ENCODE results near the gene PMAIP1. TPM values are rescaled to one million over a fixed set of nuclear protein-coding genes. Genes with fewer than 3 reads are reported as not detected.

The PMAIP1 gene
- total and polyA plus RNA-seq, 2 of the 8 experiments (the other 6 are each of a cell fraction or from before 2014, with no cell fraction given), result 51.7 to 84.1 TPM

GRCh38 chr18:59941331-59941730 lies 41.5 kb downstream of the PMAIP1 start (continued):
- TF ChIP-seq, protein P1, sequence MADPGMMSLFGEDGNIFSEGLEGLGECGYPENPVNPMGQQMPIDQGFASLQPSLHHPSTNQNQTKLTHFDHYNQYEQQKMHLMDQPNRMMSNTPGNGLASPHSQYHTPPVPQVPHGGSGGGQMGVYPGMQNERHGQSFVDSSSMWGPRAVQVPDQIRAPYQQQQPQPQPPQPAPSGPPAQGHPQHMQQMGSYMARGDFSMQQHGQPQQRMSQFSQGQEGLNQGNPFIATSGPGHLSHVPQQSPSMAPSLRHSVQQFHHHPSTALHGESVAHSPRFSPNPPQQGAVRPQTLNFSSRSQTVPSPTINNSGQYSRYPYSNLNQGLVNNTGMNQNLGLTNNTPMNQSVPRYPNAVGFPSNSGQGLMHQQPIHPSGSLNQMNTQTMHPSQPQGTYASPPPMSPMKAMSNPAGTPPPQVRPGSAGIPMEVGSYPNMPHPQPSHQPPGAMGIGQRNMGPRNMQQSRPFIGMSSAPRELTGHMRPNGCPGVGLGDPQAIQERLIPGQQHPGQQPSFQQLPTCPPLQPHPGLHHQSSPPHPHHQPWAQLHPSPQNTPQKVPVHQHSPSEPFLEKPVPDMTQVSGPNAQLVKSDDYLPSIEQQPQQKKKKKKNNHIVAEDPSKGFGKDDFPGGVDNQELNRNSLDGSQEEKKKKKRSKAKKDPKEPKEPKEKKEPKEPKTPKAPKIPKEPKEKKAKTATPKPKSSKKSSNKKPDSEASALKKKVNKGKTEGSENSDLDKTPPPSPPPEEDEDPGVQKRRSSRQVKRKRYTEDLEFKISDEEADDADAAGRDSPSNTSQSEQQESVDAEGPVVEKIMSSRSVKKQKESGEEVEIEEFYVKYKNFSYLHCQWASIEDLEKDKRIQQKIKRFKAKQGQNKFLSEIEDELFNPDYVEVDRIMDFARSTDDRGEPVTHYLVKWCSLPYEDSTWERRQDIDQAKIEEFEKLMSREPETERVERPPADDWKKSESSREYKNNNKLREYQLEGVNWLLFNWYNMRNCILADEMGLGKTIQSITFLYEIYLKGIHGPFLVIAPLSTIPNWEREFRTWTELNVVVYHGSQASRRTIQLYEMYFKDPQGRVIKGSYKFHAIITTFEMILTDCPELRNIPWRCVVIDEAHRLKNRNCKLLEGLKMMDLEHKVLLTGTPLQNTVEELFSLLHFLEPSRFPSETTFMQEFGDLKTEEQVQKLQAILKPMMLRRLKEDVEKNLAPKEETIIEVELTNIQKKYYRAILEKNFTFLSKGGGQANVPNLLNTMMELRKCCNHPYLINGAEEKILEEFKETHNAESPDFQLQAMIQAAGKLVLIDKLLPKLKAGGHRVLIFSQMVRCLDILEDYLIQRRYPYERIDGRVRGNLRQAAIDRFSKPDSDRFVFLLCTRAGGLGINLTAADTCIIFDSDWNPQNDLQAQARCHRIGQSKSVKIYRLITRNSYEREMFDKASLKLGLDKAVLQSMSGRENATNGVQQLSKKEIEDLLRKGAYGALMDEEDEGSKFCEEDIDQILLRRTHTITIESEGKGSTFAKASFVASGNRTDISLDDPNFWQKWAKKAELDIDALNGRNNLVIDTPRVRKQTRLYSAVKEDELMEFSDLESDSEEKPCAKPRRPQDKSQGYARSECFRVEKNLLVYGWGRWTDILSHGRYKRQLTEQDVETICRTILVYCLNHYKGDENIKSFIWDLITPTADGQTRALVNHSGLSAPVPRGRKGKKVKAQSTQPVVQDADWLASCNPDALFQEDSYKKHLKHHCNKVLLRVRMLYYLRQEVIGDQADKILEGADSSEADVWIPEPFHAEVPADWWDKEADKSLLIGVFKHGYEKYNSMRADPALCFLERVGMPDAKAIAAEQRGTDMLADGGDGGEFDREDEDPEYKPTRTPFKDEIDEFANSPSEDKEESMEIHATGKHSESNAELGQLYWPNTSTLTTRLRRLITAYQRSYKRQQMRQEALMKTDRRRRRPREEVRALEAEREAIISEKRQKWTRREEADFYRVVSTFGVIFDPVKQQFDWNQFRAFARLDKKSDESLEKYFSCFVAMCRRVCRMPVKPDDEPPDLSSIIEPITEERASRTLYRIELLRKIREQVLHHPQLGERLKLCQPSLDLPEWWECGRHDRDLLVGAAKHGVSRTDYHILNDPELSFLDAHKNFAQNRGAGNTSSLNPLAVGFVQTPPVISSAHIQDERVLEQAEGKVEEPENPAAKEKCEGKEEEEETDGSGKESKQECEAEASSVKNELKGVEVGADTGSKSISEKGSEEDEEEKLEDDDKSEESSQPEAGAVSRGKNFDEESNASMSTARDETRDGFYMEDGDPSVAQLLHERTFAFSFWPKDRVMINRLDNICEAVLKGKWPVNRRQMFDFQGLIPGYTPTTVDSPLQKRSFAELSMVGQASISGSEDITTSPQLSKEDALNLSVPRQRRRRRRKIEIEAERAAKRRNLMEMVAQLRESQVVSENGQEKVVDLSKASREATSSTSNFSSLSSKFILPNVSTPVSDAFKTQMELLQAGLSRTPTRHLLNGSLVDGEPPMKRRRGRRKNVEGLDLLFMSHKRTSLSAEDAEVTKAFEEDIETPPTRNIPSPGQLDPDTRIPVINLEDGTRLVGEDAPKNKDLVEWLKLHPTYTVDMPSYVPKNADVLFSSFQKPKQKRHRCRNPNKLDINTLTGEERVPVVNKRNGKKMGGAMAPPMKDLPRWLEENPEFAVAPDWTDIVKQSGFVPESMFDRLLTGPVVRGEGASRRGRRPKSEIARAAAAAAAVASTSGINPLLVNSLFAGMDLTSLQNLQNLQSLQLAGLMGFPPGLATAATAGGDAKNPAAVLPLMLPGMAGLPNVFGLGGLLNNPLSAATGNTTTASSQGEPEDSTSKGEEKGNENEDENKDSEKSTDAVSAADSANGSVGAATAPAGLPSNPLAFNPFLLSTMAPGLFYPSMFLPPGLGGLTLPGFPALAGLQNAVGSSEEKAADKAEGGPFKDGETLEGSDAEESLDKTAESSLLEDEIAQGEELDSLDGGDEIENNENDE (IDR thresholded peaks at IDR 0.05; ENCODE audit: insufficient replicate concordance, low read length), result no peak
- TF ChIP-seq TAF7 (optimal IDR thresholded peaks at IDR 0.05; ENCODE audit: borderline replicate concordance, low read depth, low read length), result no peak
